T-helper 2 cell treated with Interferon-gamma antibody and Interleukin-4, amounts not matched to agents 100 ng/mL and 5 ng/mL, for 36 hours (primary cell): Measurements from ENCODE around the gene TJP2. TPM values are rescaled to one million over a fixed set of nuclear protein-coding genes. Genes with fewer than 3 reads are reported as not detected.
"Not testable (repeated sequence)": the region's sequence is repeated elsewhere in the genome, so short reads cannot be mapped to it uniquely, and the experiment has no call there.

Experiments used
- intact Hi-C: fragments of 100-400 bp; cut with micrococcal nuclease; formaldehyde crosslinking; loops from one replicate; pipeline ENCODE4 v1.15.1; 2023
- total RNA-seq: library from RNA; stranded (reverse); gene quantifications from 2 replicates; pipeline ENCODE4 v1.2.3, GENCODE V29; 2022

Gene TJP2
- total RNA-seq, 1 donor from 2014 or later: 31.9 TPM

DNA sequence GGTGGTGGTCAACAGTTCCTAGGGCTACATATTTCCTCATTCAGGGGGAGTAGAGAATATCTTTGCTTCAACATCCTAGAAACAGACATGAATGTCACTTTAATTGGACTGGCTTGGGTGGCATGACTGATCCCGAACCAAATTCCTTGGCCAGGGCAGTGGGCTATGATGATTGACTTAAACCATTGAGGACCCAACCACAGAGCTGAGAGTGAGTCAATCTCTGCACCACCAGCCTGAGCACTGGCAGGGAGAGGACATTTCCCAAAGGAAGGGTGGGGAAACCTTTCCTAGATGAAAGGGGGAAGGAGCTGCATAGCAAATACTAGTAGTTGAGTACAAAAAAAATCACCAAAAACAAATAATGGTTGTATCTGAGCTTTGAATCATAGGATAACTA is 98.1 kb downstream of the TJP2 start:
- intact Hi-C loops: no loop called here

DNA sequence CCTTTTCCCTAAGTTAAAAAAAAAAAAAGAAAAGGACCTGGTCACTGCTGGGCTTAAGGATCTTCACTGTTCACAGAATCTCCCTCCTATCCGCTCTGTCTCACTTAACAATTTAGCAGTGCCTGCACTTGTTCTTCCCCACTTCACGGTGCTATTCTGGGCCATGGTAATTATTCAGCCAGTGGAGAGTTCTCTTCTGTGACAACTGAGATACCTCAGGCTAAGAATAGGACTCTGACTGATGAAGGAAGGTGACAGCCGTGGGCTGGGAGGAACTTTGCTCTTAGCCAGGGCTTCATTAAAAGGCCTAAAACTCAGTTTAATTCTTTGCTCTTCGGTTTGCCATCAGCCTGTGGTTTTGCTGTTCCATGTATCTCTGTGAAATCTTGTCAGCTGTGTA is 99.1 kb downstream of the TJP2 start:
- intact Hi-C loops: no loop called here

DNA sequence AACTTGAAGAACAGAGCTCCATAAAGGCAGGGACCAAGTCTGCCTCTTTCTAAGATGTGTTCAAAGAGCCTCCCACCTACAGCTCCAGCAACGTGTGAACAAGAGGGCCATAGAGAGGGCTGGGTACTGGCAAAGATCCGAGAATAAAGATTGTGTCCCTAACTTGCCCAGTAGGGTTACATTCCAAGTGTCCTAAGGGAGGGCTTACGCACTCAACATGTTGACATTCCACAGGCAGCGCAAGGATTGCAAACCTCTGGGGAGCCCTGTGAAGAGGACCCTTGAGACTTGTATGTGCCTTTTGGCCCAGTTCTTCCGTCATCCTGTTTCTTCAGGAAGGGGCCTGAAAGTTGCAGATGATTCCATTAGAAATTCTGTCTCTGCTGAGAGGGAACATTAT is 102.7 kb downstream of the TJP2 start:
- intact Hi-C loops: no loop called here

DNA sequence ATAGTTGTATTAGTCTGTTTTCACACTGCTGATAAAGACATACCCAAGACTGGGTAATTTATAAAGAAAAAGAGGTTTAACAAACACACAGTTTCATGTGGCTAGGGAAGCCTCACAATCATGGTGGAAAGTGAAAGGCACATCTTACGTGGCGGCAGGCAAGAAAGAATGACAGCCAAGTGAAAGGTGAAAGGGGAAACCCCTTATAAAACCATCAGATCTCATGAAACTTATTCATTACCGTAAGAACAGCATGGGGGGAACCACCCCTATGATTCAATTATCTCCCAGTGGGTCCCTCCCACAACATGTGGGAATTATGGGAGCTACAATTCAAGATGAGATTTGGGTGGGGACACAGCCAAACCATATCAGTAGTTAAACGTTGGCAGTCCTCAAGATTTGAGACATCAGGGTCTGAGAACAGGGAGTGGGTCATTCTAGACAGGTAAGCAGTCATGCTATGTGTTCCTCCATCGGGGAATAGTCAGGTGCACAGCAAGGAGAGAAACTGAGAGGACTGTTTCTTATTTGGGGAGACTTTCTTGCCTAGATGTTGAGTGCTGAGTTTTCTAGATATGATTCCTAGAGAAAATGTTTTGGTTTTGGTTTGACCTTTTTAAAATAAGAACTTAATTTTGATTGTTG is 105.1 kb downstream of the TJP2 start:
- intact Hi-C loops: no loop called here

DNA sequence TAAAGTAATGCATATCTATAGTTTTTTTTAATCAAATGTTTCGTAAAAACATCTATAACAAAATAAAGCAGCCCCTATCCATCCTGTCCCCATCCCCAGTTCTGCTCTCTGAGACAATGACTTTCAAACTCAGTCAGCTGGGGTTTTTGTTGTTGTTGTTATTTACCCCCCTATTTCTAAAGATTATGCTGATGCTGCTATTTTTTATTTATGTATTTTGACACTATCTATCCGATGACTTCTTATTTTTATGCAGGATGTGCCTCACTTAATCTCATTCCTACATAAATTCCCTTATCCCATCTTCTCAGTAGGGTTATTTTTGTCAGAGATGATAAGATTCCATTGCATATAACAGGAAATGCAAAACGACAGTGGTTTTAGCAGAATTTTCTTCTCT is 105.7 kb downstream of the TJP2 start:
- intact Hi-C loops: no loop called here

DNA sequence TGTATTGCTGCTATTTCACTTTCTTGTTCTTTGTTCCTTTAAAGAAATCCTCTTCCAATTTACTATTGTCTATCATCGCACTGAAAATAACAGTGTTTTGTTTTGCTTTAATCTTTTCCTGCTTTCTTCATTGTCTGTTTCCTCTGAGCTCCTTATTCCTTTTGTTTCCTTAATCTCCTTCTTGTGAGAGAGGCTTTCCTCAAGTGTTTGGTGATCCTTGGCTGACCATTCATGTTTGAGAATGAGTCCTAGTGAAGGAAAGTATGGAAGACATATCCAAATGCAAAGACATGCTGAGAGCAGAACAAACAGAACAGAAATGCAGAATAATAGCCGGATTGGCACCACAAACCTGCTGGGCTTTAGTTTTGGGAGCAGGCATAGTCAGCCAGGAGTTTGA is 108.9 kb downstream of the TJP2 start:
- intact Hi-C loops: no loop called here

DNA sequence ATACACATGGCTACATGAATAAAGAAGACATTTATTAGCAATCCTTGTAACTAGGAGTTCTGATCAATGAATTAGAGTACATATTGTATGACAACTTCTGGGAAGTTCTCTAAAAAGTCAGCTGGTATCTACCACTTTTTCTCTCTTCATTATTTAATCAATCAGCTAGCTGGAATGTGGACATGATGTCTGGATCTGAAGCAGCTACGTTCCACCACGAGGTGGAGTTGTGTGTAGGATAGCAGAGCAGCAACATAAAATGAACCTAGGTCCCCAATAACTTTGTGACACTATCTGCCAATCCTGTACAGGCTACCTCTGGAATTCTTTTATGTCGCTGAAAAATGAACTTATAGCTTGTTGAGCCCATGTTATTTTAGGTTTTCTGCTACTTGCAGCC is 118.0 kb downstream of the TJP2 start:
- intact Hi-C loops: no loop called here

DNA sequence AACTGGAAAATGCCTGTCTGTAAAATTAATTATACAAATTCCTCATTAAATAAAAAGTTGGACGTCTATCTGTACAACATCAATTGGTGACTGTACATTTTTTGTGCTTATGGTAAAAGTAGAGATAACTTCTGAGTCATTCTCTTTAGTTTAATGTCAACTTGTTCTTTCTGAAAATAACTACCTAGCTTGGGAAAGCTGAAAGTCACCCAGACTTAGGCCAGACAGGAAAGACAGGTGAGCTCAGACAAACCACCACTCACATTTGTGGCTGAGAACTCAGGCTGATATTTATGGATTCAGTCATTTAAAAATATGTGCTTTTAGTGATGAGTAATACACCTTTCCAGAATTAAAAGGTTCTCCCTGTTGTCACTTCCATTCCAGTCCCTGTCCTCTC is 119.1 kb downstream of the TJP2 start:
- intact Hi-C loops: no loop called here

DNA sequence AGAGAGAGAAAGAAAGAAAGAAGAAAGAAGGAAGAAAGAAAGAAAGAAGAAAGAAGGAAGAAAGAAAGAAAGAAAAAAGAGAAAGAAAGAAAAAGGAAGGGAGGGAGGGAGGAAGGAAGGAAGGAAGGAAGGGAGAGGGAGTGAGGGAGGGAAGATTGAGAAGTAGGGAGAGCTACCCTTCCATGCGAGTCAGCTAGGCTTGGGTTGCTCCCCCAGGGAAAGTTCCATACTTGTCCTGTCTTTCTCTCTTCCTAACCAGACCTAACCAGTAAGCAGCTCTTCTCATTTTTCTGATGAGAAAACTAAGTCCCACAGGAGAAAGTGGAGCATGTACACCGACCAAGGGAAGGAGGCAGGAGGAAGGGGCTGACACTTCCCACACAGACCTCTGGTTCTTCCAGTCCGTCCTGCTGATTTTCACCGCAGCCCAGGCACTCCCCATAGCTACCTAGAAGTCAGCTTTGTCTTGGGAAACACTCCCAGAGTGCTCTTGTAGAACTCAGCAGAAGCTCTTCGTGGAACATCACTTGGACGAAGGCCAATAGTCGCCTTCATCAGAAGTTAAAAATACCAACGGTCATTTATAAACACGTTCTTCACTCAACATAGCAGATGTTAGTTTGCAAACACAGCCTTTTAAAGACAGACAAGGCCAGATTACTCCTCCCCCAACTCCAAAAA is 121.9 kb downstream of the TJP2 start:
- intact Hi-C loops: no loop called here

DNA sequence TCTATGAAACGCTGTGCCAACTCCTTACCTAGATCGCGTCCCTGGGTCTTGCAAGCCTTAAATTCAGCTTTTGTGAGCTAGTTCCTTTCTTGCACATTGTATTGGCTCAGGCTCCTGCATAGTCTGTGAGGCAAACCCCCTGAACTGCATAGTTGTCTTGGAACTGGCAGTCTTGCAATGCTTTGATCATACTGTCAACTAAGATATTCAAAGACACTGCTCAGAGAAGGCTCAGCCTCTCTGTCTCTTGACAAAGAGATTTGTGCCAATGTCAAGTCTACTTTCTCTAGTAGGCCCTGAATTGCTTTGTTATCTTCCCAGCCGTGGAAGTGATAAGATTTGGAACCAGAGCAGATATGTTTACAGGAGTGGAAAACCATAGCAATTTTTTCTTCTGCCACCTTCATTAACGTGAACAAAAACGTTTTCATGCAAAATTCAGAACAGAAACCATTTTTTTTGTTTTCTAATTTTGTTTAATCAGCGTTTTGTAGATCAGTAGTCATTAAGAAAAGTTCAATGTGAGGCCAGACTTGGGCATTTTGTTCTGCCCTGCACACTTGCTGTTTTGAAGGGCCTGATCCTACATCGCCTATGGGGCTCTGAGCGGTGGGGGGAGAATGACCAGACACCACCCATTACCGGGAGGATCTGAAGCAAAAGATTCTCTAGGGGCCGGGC is 123.4 kb downstream of the TJP2 start:
- intact Hi-C loops: no loop called here

DNA sequence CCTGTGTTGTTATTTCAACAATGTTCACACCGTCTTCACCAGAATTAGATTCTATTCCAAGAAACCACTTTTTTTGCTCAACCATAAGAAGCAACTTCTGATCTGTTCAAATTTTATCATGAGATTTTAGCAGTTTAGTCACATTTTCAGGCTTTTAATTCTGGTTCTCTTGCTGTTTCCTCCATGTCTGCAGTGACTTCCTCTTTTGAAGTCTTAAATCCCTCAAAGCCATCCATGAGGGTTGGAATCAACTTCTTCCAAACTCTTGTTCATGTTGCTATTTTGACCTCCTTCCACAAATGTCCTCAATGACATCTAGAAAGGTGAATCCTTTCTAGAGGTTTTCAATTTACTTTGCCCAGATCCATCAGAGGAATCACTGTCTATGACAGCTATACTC is 125.2 kb downstream of the TJP2 start:
- intact Hi-C loops: no loop called here

DNA sequence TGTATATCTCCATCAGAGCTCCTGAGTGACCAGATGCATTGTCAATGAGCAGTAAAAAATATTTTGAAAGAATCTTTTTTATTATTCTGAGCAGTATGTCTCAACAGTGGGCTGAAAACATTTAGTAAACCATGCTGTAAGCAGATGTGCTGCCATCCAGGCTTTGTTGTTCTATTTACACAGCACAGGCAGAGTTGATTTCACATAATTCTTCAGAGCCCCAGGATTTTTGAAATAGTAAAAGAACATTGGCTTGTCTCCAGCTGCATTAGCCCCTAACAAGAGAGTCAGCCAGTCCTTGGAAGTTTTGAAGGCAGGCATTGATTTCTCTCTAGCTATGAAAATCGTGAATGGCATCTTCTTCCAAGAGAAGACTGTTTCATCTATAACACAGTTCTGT is 125.7 kb downstream of the TJP2 start:
- intact Hi-C loops: no loop called here

DNA sequence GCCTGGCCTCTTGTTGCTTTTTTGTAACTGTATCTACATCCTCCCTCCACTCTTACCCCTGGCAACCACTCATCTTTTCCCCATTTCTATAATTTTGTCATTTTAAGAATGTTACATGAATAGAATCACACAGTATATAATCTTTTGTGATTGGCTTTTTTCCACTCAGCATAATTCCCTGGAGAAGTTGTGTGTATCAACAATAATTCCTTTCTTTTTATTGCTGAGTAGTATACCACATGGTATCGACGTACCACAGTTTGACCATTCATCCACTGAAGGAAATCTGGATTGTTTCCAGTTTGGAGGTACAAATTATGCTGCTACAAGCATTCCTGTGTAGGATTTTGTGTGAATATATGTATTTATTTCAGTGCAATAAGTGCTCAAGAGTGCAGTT is 129.3 kb downstream of the TJP2 start:
- intact Hi-C loops: no loop called here

DNA sequence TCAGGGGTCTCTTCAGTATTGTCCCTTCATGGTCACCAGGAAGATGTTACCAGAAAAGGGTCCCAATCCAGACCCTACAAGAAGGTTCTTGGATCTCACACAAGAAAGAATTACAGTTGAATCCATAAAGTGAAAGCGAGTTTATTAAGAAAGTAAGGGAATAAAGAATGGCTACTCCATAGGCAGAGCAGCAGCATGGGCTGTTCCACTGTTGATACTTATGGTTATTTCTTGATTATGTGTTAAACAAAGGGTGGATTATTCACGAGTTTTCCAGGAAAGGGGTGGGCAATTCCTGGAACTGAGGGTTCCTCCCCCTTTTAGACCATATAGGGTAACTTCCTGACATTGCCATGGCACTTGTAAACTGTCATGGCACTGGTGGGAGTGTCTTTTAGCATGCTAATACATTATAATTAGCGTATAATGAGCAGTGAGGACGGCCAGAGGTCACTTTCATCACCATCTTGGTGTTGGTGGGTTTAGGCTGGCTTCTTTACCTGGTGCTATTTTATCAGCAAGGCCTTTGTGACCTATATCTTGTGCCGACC is 132.9 kb downstream of the TJP2 start:
- intact Hi-C loops: not testable (repeated sequence)

DNA sequence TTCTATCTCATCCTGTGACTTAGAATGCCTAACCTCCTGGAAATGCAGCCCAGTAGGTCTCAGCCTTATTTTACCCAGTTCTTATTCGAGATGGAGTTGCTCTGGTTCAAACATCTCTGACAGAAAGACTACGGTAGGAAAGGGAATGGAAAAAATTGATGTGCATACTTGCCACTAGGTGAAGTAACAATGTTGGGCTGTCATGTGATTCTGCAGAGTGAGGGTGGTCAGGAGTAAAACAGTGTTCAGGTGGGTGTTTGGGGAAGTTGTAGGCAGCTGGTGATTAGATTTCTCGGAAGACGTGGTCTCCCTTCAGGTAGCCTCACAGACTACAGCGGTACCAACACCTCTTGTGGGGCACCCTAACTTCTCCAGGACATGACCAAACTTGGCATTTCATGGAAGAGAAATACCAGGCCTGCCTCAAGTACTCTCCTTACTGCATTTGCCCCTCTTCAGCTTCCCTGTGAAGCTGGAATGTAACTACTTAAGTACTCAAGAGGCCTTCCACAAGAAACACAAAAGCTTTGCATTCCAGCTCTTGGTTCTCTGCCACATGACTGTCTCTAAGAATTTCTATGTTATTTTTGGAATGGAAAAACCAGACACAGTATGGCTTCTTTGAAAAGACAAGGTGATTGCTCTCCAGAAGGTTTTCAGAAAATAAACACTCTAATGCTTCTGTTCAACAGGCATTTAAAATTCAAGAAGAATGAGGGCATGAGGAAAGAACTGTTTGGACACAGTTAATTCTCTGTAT is 133.5 kb downstream of the TJP2 start:
- intact Hi-C loops: no loop called here

DNA sequence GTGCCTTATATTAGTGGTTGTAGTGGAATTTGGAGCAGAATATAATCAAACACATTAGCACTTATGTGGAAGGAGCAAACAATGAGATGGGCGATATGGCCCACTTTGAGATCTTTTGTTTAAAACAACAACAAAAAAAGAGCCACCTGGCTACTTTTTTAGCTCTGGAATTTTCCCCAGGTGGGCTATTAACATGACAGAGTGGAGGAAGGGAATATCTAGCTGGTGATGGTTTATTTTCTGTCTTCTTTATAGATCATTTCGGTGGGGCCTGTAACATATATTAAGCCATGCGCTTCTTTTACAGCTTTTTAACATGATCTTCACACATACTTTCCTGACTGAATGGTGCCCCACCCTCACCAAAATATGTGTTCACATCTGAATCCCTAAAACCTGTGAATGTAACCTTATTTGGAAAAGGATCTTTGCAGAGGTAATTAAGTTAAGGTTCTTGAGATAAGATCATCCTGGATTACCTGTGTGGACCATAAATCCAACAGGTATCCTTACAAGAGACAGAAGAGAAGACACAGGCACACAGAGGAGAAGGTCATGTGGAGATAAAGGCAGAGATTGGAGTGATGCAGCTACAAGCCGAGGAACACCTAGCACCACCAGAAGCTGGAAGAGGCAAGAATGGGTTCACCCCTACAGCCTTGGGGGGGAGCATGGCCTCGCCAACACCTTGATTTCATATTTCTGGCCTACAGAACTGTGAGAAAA is 134.3 kb downstream of the TJP2 start:
- intact Hi-C loops: no loop called here

DNA sequence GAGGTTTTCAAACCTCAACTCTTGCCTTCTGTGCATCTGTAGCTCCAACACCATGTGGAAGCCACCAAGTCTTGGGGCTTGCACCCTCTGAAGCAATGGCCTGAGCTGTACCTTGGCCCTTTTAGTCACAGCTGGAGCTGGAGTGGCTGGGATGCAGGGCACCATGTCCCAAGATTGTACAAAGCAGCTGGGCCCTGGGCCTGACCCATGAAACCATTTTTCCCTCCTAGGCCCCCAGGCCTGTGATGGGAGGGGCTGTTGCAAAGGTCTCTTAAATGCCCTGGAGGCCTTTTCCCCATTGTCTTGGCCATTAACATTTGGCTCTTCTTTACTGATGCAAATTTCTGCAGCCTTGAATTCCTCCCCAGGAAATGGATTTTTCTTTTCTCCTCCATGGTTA is 139.1 kb downstream of the TJP2 start:
- intact Hi-C loops: no loop called here

DNA sequence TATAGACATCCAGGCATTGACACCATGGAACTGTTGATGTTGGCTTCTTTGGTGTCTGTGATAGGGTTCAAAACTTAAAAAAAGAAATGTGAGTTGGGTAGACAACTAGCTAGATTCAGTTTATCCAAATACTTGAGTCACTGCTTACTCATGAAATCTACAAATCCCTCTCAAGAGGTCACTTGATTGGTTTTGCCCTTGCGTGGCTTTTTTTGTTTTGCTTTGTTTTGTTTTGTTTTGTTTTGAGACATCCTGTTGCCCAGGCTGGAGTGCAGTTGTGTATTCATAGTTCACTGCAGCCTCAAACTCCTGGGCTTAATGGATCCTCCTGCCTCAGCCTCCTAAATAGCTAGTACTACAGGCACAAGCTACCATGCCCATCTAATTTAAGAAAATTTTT is 140.5 kb downstream of the TJP2 start:
- intact Hi-C loops: no loop called here

DNA sequence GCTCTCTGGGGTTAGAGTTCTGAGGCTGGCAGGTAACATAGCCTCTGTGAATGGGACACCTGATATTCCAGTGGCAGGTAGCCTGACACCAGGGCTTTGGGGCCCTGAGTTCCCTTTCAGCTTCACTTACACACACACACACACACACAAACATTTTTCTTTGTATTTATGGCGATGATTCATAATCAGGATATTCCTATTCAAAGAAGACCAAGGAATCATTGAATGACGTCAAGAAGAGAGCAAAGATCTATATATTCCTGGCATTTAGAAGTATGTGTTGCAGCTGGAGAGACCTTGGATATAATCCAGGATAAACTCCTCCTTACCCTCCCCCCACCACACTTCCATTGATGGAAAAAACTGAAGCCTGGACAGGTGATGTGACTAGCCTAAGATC is 143.0 kb downstream of the TJP2 start:
- intact Hi-C loops: no loop called here

DNA sequence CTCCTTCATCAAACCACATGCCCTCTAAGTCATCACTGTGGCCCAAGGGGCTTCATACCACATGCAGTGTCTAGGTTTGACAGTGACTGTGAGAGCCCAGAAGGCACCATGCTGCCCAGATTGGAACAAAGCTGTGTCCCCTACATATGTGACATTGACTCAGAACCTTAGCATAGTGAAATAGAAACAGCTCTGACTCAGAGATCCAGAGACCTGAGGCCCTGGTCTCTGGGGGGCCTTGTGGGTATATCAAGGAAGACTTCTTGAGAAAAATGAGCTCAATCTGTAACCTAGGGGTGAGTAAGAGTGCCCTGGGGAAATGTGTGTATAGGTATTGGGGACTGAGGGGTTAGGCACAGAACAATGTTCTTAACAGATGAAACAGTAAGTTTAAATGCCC is 143.8 kb downstream of the TJP2 start:
- intact Hi-C loops: no loop called here

DNA sequence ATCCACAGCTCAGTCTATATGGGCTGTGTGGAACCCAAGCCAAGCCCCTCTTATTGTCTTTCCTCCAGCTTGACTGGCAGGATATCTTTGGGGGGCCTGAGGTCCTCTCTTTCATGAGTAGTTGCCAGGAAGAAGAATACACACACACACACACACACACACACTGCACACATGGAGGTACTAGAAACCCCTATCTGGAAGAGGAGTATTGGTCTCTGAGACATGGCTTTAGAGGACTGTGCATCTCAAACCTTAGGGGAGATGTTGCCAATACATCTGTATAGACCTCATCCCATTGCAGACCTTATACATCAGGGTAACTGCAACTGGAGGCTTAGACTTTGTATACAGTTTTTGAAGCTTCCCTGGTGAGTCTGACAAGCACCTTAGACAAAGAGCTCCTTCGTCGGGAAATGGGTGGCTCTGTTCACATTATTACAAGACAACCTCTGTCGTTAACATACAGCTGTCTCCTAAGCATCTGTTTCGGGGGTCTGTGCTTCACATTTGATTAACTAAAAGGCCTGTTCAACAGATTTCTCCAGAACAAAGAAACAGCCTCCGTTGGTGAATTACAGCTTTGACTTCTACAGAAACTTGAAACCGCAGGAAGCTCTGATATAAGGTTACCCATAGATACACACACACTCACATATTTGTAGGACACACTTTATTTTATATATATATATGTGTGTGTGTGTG is 145.4 kb downstream of the TJP2 start:
- intact Hi-C loops: no loop called here
